Measurements from ENCODE around the gene DDAH1. TPM values are rescaled to one million over a fixed set of nuclear protein-coding genes. Genes with fewer than 3 reads are reported as not detected.

Gene DDAH1
- total RNA-seq, 1 donor from 2014 or later, result 46.6 TPM

DNA sequence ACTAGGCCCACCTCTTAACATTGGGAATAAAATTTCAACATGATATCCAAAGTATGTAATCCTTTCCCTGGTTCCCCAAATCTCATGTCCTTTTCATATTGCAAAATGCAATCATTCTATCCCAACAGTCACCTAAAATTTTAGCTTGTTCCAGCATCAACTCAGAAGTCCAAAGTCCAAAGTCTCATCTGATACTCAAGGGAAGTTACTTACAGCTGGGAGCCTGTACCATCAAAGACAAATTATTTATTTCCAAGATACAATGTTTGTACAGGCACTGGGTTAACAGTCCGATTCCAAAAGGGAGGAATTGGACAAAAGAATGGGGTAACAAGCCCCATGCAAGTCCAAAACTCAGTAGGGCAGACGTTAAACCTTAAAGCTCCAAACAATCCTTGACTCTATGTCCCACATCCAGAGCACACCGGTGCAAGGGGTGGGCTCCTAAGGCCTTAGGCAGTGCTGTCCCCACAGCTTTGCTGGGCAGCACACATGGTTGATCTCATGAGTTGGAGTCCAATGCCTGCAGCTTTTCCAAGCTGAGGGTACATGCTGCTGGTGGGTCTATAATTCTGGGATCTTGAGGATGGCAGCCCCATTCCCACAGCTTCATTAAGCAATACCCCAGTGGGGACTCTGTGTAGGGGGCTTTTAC lies 78.8 kb downstream of the DDAH1 start:
- no peak for DNase-seq

DNA sequence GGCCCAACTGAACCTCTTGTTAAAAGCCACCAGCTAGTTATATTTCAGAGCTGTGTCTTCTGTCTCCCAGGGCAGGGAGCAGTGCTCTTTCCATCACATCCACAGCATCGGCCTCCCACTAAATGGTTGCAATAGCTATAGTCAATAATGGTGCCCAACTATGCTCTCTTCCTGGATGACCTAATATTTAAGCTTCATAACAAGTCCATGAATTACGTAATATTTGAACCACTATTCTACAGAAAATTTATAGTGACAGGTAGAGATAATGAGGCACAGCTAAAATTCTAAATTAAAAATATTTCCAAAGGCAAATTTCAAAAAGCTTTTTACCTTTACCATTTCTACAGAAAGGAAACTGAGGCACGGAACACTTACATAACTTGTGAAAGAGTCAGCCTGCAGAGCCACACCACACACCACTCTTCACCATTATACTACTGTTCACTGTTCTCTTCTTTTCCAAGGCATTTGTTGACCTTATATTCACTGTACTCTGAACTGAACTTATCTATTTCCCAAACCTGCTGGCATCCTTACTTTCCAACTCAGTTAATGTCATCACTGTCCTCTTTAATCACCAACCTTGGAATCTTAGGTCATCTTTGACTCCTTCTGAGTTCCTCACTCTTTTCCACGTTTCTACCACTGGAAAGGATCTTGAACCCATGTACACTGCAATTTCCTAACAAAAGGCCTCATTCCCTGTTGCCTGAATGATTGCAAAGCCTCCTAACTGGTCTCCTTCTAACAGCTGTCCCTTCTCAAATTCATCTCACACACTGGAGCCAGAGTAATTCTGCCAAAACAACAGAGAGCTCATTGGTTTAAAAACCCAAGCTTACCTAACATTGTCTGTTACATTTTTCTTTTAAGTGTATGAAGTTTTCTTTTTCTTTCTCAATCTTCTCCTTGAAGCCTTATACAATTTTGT lies 85.5 kb downstream of the DDAH1 start:
- DNase-seq, result no peak

DNA sequence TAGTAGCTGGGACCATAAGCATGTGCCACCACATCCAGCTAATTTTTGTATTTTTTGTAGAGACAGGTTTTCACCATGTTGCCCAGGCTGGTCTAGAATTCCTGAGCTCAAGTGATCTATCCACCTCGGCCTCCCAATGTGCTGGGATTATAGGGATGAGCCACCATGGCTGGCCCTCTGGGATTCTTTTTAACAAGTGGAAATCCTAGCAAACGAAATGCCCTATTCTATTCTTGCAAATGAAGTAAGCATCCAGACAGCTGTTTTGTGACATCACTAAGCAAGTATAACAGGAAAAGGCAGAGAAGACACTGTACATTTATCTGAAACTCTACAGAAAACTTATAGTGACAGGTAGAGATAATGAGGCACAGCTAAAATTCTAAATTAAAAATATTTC lies 86.4 kb downstream of the DDAH1 start:
- DNase-seq, result no peak

DNA sequence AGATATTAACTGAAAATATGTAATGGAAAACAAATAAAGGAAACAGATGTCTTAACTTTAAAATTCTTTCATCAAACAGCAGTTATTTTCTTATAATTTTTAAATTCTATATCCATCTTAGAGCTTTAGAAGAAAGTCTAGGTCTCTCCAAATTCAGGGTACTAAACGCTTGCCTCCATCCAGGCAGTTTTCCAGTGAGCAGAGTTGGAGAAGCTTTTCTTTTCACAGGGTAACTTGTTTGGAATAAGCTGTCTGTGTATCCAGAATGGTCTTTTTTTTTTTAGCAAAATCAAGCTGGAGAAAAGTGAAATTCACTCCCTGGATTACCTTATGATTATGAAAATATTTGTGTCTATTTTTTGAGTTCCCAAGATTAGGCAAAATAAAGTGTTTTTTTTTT lies 88.6 kb downstream of the DDAH1 start:
- no peak for DNase-seq

DNA sequence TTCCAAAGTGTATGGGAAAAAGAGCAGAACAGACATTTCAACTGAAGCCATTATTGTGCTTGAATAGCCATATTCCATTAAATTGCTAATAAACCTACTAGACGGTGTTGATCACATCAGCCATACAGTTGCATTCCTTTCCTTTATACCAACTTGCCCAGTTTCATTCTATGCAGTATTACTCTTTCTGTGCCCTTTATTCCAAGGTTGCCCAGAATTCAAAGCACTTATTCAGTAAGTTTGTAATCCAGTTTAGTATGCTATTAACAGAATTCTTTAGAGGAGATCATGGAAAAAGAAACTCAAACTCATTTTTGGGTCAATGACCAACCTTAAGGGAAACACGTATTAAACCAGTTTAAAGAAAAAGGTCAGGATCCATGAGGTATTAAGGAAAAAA lies 89.5 kb downstream of the DDAH1 start:
- no peak for DNase-seq

DNA sequence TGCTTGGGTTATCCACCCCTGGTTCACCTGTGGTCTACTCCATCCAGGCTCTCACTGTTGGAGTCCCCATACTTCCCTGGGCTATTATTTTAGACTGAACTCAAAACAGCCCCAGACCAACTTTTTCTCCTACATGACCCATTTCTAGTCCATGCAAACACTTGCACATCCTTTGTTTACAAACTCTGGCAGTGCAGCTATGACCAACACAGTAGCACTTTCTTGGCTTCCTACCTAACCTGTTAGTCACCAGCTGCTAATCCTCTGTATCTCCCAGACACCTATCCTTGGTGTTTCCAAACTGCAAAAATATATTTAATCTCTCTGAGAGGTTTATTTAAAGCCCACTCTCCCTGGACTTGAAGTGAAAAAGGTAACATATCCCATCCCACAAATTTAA lies 90.8 kb downstream of the DDAH1 start:
- DNase-seq, result peak; percentile 62

DNA sequence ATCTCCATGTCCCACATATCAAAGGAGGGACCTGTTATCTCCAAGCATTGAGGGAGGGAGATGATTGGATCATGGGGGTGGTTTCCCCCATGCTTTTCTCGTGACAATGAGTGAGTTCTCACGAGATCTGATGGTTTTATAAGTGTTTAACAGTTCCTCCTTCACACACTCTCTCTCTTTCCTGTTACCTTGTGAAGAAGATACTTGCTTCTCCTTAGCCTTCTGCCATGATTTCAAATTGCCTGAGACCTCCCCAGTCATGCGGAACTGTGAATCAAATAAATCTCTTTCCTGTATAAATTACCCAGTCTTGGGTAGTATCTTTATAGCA lies 91.6 kb downstream of the DDAH1 start:
- no peak for DNase-seq

DNA sequence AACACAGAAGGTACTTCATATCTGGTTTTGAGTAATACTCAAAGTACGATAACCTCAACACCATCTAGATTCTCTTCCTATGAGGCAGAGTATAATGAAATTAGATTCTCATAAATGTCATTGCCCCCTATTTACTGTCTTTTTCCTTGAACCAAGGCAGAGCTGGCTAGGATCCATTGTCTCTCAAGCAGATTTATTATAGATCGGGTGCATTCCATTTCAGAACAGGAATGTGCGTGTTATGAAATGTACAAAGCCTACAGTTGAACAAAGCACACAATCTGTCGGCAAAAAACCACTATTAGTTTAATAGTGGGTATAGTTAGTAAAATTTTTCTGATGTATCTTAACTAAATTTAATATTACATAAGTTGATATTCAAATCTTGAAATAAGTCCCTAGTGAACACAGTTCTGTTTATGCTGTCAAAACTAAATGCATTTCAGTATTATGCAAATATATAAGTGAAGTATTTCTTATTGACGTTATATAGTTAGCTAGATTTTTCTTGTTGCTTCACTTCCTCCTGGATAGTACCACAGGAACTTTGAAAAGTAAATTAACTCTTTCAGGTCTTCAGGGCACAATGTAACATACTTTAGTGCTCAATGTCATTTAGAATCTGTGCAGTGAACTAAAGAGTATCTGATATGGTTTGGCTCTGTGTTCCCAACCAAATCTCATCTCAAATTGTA lies 92.1 kb downstream of the DDAH1 start:
- DNase-seq, result peak; percentile 44

DNA sequence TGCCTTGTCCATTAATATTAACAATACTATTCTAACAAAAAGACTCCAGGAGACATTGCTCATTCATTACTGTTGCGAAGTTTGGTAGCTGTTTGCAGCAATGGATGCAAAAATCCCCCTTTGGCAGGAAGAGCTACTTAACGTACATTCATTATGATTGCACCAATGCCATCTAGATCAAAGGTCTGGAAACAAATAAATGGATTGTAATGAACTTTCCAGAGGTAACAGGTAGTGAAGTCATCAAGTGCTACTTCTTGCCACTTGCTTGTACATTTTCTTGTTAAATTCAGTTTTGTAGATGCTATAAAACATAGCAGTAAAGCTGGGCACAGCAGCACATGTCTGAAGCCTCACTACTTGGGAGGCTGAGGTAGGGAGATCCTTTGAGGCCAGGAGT lies 93.9 kb downstream of the DDAH1 start:
- peak; percentile 33 for DNase-seq

DNA sequence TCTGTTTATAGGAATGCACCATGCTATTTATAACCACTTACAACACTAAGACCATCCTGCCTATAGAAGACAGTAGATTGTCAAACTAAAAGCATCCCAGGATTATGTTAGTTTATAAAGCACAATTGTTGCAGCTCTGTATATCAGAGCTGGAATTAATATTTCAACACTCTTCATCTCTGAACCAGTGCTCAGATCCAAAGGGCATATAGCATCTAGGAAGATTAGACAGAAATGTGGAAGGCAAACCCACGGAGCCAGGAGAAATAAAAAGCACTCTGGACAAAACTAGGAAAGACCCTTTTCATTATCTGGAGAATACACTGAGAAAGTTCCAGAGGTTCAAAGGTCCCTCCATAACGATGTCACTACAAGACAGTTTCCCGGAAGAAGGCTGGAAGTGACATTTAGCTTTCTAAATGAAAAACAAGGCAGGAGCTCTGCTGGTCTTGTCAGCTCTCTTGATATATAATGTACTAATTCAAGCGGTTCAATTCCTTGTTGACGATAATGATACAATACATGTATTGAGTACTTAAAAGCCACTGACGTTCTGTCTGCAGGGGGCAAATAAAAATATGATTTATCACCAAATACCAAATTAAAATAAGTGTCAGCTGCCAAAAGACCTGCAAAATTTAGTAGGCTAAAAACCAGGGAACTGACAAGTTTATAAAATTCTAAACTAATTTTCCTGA lies 96.7 kb downstream of the DDAH1 start:
- DNase-seq, result no peak

DNA sequence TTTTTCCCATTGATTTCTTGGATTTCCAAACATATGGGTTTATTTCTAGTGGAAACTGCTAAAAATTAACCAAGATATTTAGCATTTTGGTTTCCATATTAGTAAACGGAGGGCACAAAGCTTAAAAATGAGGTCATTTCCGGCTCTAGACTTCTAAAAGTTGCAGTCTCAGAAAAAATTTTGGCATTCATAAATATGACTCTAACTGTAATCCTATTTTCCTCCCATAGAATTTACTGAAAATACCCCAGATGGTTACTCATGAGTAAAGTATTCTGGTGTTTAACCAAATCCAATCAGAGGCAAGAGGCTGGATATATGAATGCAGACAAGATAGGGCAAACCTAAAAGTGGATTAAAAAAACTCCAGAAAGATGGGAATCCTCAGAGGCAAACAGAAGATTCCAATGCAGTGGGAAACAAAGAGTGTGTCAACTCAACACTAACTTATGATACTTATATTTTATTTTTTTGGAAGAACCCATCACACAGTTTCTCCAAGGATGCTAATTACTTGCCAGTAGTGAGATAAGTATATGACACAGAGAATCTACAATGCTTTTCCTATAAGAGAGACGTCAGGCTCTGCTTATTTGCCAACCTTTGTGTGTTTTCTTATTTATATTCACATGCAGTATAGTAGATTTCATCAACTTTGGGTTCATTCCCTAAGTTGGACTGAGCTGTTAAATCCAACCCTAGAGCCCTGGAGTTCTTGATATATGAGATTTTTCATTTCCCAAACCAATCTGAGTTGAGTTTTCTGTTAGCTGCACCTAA lies 98.4 kb downstream of the DDAH1 start:
- peak; percentile 67 for DNase-seq

DNA sequence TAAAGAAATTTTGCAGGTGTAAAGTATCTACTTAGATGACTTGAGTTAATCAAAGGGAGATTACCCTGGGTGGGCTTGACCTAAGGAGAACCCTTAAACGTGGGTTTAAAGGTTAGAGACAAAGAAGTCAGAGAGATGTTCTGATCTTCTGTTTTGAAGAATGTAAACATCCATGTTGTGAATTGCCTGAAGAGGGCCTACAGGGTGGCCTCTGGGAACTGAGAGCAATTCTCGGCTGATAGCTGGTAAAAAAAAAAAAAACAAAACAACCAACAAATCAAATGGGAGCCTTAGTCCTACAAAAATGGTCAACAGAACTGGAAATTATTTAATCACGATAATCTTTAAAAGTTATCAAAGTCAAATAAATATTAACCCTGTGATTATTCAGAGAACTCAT lies 99.1 kb downstream of the DDAH1 start:
- no peak for DNase-seq

DNA sequence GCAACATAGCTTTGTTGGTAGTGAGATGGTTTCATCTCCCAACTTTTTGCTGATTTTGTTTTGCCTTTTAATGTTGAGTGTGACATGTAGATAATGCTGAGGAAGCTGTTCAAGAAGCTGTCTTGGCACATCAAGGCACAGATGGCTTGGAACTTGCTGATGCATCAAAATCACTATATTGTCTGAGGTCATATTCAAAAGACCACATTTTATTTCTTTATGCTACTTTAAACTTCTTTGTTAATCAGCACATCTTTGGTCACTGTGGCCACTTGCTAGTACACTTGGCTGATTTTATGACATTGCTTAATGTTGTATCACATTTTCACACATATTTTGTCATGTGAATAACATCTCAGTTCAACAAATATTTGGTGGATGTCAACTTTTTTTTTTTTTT lies 101.4 kb downstream of the DDAH1 start:
- no peak for DNase-seq

DNA sequence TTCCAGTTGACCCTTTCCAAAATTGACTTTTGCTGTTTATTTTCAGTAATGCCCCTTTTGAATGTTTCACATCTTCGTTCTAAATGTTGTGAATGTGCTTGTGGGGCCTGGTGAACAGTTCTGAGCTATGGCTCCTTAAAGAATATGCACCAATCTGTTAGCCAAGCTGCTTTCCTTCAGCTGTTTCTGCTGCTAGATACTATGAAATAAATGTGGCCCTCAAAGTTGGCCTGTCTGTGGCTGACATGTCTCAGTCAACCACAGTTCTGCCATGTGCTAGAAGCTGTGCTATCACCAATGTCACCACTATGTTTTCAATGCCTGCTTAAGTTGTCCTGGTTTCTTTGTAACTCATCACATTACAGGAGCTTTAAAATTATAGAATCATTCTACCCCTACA lies 101.9 kb downstream of the DDAH1 start:
- no peak for DNase-seq

DNA sequence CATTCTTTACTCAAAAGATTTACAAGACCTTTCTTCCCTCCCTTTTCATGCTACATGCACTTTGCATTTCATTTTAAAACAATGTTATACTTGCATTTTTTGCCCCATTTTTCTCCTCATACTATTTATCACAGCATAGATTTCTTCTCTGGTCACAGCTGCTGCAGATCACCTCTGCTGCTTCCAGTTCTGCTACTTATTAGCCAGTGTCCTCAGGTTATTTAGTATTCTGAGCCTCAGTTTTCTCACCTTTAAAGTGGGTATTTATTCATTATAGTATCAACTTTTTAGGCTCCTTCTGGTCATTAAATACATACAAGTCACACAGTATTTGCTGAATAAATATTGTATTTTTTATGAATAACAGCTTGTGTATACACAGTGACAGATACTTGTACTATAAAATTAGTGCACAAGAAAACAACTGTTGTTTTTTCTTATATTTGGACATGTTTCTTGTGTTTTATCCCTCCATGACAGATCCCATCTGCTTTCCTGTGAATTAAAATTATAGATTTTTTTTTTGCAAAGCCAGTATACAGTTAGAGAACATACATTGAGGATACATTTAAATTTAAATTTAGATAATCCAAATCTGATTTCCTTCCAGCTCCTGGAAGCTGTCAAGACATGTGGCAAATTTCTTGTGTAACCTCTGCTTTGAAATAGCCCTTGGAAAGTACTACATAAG lies 103.2 kb downstream of the DDAH1 start:
- no peak for DNase-seq

DNA sequence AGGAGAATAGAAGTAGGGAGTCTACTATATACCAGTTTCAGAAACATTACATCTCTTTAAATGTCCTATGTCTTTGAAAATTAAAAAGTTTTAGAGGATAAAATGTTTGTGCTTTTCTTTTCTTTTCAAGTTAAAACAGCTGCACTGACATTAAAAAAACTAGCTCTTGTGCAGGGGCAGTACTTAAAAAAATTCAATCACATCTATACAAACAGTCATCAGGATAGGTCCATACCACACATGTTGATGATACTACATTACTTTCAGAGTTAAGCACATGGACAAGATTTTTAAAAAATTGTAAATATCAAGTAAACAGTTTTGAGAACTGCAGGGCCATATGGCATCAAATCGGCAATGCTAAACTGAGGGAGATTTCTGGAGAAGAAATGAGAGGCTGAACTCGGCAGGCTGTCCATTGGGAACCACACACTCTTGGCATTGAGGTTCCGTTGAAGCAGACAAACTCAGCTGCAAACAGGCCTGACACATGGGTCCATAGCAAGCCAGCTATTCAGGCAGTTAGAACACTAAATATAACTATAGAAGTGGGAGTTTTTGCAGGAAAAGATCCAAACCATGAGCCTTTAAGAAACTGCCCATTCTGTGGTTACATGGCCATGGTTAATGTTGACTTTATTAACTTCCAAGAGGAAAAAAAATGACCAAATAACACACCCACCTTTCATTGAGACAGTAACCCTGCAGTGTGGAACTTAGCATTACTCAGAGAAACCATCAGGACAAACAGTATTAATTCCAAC lies 104.0 kb downstream of the DDAH1 start:
- no peak for DNase-seq

DNA sequence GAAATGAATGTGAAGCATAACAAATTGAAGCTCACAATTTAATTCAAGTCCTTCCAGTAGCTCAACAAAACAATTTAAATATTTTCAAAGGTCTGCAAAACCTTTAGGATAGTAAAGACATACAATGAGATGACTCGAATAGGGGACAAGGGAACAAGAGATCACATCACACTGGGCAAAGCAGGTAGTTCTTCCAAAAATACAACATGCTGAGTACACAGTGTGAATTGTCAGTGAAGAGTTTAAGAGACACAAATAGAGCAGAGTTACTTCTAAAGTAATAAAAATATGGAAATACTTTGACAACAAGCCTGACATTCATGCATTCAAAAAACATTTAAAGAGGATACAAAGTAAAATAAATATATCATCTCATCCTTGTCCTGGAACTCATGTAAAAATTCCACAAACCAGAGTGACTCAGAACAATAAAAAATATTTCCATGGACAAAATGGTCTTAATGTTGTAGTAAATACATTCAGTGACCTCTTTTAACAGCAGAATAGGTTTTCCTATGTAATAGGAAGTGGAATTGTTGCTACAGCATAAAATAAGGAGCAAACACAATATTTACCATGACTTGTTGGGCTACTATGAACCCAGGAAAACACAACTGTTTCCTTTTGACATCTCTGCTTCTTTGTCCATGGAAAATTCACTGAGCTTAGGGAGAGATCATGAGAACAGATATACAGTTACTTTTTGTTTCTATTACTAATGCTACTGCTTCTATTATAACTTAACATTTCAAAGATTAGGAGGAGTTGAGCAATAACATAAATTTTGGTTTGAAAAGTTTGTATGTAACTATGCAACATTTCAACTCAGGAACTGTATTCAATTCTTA lies 104.9 kb downstream of the DDAH1 start:
- peak; percentile 77 for DNase-seq

DNA sequence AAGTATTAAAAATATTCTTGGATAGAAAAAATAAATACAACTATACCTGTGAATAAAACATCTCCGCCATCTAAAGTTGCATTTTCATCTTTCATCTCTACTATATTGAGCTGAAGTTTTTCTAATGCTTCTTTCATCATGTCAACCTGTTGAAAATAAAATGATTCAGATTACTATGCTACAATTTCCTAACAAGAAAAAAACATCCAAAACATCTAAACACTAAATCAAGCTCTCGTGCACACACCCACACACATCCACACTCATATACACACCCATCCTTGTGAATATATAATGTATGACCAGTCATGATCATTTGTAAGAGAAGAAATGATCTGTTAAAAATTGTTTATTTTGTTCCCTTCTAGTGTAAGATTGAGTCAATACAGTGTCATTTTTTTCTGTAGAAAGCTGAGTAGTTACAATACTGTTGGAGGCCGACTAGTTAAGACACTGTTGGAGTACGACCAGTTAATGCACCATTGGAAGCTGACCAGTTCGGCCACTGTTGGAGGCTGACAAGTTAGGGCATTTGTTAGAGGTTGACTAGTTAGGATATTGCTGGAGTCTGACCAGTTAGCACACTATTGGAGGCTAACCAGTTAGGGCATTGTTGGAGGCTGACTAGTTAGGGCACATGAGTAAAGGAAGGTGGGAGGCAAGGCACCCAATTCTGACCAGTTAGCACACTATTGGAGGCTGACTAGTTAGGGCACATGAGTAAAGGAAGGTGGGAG lies 106.1 kb downstream of the DDAH1 start:
- DNase-seq, result no peak

DNA sequence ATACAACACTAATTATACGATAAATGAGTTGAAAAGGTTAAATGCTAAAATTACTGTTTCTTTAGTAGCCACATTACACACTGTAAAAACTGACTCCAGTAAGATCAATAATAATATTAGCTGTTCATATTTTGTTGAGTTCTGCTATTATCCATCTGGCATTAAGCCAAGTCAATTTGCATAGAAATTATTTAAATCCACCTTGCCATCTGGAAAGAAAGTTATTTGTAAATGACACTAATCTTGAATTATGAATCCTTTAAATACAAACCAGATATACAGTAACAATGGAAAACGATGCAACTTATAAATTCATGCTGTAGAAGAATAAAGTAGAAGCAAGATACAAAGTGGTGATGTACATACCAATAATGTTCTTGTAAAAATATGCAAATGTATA lies 107.1 kb downstream of the DDAH1 start:
- no peak for DNase-seq
